ENCODE data around the gene HIGD1B.

HIGD1B gene

DNA sequence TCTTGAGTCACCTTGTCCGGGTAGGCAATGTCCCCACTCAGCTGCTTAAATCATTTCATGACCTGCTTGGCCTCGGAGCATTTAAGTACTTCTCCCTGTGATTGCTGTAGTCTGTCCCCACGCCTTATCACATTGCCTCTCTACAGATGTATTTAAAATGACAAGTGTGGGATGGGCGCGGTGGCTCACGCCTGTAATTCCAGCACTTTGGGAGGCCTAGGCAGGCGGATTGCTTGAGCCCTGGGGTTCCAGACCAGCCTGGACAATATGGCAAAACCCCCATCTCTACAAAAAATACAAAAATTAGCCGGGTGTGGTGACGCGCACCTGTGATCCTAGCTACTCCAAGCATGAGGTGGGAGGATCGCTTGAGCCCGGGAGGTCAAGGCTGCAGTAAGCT is 16.3 kb upstream of the HIGD1B start:
- no peak for FAIRE-seq
- no peak for DNase-seq (ENCODE audit: extremely low spot score, insufficient read length, low read depth)

DNA sequence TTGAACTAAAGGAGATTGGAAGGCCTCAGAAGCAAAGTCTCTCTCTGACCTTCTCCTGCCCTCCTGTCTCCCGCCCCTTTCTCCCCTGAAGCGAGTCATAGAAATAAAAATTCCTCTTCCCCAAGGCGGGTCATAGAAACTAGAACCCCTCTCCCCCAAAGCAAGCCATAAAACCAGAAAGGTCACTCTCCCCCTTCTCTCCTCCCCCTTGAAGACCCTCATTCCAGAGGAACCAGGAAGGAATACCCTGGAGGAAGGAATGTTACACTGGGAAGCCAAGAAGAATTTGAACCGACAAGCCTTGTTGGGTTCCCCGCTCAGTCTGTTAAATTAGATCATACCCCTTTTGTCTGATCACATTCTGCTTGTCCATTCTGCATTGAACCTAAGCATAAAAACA is 14.9 kb upstream of the HIGD1B start:
- DNase-seq (ENCODE audit: extremely low spot score, insufficient read length, low read depth) (no peak), FAIRE-seq (no peak)

DNA sequence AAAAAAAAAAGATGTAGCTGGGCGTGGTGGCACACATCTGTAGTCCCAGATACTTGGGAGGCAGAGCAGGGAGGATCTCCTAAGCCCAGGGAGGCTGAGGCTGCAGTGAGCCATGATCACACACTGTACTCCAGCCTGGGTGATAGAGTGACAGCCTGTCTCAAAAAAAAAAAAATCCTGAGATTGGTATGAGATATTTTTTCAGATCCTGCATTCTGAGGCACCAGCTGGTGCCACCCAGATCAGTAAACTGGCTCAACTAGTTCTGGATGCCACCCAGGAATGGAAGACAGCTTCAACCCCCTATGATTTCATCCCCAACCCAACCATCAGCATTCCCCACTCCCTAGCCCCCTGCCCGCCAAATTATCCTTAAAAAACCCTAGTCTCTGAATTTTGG is 10.5 kb upstream of the HIGD1B start:
- FAIRE-seq (no peak), DNase-seq (ENCODE audit: extremely low spot score, insufficient read length, low read depth) (no peak)

DNA sequence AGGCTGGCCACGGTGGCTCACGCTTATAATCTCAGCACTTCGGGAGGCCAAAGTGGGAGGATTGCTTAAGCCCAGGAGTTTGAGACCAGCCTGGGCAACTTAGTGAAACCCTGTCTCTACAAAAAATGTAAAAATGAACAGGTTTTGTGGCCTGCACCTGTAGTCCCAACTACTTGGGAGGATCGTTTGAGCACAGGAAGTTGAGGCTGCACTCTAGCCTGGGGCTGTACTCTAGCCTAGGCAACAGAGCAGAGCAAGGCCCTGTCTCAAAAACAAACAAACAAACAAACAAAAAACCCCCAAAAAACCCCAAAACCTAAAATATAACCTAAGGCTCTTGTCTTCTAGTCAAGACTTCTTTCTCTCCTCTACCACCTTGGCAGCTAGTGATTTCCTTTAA is 7.4 kb upstream of the HIGD1B start:
- FAIRE-seq = no peak
- no peak for DNase-seq (ENCODE audit: extremely low spot score, insufficient read length, low read depth)

DNA sequence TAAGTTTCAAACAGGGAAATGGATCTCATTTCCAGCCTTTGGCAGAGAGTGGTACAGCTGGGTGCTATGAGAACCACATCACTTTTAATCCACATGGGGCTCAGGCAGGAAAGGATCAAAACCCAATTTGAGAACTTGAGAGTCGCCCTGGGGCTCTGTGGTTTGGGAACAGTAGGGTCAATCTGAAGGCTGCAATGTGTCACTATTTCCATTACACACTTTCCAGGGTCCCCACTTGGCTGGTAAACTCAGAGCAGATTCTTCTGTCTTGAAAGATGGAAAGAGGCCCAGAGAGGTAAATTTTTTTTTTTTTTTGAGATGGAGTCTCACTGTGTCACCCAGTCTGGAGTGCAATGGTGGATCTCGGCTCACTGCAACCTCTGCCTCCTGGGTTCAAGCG is 6.7 kb upstream of the HIGD1B start:
- DNase-seq (ENCODE audit: extremely low spot score, insufficient read length, low read depth) = no peak
- no peak for FAIRE-seq

DNA sequence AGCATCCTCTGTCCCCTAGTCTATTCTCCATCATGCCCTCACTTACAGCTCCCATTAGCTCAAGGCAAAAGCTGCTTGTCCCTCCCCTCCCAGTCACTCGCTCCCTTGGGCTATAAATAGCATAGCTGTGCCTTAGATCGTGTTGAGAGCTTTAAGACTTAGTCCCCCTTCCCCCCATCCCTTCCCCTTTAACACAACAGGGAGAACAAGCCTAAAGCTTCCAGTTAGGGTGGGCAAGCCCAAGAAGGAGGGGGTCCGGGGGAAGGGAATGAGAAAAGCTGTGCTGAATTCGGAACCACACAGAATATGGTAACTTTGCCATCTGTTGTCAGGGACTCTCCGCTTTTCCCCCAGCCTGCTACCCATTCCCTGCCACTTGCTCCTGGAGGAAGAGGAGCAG is 4.9 kb upstream of the HIGD1B start:
- DNase-seq (ENCODE audit: extremely low spot score, insufficient read length, low read depth) = no peak
- no peak for FAIRE-seq

DNA sequence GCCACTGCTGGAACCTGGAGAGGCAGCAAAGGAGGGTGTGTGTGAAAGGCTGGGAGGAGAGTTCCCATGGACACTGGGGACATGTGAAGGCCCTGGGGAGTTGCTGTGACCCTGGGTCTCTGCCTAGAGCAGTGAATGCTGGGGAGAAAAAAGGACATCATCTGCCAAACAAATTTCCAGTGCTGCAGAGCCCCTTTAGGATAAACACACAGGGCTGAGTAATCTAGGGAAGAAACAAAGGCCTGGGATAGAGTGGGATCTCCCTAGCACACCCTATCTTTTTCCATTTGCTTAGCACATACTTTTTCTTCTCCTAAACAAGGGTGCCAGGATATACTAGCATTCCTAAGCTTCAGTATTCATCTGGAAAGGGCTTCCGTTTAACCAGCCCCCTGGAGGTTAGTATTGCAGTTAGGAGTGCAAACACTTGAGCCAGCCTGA is 3.3 kb upstream of the HIGD1B start:
- FAIRE-seq (no peak), DNase-seq (ENCODE audit: extremely low spot score, insufficient read length, low read depth) (no peak)

DNA sequence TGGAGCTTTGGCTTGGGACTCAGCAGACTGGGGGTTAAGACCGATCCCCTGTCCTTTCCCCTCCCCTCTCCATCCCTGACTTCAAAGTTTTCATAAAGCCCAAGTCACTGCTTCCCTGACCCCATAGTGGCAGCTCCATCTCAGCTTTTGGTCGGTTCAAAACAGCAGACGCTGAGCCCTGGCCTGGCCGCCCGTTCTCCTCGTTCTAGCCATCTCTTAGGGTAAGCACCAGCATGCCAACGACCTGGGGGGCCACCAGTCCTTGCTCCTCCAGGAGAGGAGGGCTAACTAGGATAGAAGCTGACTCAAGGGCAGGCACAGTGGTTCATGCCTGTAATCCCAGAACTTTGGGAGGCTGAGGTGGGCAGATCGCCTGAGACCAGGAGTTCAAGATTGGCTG is 1.5 kb upstream of the HIGD1B start:
- no peak for DNase-seq (ENCODE audit: extremely low spot score, insufficient read length, low read depth)
- FAIRE-seq = no peak

DNA sequence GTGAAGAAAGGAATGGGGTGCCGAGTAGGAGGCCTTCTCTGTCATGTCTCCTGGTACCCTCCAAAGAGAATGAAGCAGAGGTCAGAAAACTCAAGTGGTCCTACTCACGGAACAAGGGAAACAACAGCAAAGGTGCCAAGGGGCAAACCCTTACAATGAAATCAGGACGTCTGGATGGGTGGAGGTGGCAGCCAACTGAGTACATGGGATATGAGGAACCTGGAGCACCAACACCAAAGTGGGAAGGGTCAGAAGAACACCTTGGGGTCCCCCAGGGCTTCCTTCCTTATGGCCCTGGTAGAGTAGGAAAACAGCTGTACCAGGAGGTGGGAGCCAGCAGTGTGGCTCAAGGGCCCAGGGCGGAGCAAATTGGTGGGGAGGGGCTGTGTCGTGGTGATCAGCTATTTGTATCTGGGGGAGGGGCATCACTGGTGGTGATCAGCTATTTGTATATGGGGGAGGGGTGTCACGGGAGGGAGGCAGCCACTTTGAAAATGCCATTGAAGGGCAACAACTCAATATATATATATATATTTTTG is 643 bp downstream of the HIGD1B start:
- FAIRE-seq = no peak

DNA sequence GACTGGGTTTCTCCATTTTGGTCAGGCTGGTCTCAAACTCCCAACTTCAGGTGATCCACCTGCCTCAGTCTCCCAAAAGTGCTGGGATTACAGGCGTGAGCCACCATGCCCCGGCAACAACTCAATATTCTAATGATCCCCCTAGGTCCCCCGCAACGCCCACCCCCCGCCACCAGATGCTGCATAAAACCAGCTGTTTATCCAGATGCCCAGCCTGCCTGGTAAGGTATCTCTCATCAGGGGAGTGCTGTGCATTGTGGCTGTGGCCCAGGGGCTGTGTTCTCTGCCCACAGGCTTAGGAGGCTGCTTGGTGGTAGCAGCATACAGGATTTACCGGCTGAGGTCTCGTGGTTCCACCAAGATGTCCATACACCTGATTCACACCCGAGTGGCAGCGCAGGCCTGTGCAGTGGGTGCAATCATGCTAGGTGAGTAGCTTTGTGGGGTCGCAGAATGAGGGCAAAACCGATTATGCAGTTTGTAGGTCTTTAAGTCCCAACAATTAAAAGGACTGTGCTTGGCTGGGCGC is 1.3 kb downstream of the HIGD1B start:
- DNase-seq (ENCODE audit: extremely low spot score, insufficient read length, low read depth) = no peak
- no peak for FAIRE-seq

More for the DNA sequence above, 643 bp downstream of the HIGD1B start:
- DNase-seq (ENCODE audit: extremely low spot score, insufficient read length, low read depth) = no peak

DNA sequence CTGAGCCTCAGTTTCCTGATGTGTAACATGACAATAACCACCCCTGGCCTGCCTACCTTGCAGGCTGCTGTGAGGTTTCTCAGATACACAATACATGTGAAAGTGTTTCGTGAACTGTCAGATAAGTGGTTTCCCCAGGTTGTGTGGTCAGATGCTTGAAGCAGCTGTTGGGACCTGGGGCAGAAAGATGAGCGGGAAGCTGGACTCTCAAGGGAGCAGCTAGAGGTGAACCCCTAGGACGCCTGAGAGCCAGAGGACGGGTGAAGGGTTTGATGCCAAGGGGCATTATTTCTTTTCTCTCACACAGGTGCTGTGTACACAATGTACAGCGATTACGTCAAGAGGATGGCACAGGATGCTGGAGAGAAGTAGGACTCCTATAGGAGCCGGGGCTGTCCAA is 2.3 kb downstream of the HIGD1B start:
- FAIRE-seq (no peak), DNase-seq (ENCODE audit: extremely low spot score, insufficient read length, low read depth) (no peak)

DNA sequence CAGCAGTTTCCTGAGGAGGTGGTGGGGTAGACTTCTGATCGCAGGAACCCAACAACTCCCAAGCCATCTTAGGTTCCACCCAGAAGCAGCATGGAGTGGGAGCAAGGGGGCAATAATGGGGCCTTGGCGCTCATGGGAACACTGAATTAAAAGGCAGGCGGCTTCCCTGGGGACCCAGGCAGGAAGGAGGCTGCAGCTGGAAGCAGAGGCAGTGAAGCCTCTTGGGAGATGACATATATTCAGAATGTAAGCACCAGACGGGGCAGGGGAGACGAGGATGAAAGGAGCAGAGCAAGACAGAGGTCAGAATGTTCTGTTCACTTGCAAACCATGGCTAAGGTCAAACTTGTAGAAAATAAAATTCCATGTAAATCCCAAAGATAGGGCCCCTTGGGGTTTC is 2.9 kb downstream of the HIGD1B start:
- FAIRE-seq (no peak), DNase-seq (ENCODE audit: extremely low spot score, insufficient read length, low read depth) (no peak)

DNA sequence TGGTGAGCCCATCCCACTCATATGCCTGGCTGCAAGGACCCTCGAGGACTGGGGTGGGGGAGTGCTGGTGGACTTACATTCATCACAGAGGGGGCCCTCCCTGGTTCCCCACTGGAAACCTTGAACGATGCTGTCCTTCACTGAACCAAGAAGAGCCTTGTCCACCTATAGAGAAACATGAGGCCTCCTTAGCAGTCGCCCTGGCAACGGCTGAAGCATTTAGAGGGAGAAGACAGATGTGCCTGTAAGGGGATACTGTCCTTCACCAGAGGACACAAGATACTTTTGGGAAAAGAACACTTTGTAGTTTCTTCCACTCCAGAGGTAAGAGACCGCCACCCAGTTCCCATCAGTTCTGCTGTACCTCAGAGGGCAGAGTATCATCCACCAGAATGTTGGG is 6.5 kb downstream of the HIGD1B start:
- DNase-seq (ENCODE audit: extremely low spot score, insufficient read length, low read depth) (no peak), FAIRE-seq (no peak)

DNA sequence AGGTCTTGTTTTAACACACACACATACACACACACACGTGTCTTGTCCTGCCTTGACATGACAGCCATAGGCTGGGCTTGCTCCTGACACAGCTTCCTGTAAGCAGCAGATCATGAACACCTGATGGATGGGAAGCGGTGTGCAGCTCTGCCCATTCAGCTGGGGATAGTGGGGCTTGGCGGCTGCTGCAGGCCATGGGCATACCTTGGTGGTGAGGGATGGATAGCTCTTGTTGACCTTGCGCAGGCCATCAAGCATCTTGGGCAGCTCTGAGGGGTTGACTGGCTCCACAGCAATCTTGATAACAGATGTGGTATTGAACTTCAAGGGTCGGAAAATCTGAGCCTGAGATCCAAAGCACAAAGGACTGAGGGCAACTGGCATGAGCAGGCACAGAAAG is 12.0 kb downstream of the HIGD1B start:
- DNase-seq (ENCODE audit: extremely low spot score, insufficient read length, low read depth) = no peak
- no peak for FAIRE-seq

DNA sequence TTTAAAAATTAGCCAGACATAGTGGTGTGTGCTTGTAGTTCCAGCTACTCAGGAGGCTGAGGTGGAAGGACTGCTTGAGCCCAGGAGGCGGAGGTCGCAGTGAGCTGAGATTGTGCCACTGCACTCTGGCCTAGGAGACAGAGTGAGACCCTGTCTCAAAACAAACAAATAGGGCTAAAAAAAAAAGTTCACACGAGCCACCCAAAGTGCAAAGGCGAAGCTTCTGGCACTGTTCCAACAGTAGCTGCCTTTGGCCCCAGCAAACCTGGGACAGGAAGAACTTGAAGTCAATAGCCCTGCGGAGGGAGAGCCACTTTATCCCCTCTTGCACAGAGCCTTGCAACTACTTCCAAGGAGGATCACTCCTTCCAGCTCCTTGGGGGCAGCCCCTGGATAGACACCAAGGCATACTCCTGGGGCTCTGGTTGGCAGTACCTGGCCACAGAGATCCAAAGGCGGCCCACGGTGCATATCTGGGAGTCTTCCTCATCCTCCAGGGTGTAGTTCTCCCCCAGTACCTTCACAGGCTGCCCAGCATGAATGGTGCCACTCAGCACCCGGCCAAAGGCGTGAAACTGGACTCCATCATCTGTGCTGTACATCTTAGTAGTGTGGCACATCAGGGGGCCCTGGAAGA is 14.7 kb downstream of the HIGD1B start:
- FAIRE-seq (no peak), DNase-seq (ENCODE audit: extremely low spot score, insufficient read length, low read depth) (no peak)

DNA sequence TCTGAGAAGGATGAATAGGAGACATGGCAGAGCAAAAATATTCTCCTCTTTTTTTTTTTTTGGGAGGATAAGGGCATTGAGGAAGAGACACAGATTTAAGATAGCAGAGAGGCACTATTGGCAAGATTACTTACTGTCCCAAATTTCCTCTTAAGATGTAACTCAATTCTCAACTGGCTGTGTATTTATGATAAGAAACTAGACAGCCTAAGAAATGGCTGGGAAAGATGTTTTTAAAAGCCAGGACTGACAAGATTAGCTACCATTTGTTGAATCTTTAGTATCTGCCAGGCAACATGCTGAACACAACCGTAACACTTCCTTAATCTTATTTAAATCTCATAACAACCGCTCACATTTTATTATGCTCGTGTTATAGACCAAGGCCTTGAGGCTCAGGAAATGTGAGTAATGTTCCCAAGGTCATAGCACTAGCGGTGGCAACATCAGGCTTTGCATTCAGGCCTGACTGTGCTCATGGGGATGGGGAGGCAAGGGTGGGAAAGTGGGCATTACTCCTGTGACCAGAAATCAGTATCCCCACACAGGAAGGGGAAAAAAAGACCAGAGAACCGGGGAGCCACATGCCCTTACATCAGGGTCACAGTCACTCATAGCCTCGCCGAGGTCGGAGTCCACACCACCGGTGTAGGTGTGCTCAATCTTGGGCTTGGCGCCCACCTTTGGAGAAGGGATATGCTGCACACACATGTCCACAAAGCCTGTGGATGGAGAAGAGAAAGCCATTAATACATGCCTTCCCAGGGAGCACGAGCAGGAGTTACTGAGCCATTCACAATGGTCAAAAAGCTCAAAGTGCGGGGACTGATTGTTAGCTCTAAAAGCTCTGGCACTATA is 15.6 kb downstream of the HIGD1B start:
- FAIRE-seq (no peak), DNase-seq (ENCODE audit: extremely low spot score, insufficient read length, low read depth) (no peak)

DNA sequence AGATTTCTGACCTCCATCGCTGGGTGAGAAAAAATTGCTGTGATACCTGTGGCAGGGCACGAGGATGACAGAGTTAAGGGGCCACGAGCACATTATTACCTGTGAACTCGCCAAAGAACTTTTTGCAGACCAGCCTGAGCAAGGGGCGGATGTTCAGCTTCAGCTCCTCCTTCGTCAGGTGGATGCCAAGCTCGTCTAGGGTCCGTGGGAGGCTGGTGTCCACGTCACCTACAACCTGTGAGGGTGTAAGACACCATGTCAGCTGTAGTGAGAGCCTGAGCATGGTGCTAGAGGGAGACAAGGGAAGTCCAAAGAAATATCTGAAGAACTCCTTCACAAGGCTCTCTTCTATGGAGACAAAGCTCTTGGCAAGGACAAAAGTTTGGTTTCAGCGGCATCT is 17.1 kb downstream of the HIGD1B start:
- no peak for DNase-seq (ENCODE audit: extremely low spot score, insufficient read length, low read depth)
- FAIRE-seq = no peak

DNA sequence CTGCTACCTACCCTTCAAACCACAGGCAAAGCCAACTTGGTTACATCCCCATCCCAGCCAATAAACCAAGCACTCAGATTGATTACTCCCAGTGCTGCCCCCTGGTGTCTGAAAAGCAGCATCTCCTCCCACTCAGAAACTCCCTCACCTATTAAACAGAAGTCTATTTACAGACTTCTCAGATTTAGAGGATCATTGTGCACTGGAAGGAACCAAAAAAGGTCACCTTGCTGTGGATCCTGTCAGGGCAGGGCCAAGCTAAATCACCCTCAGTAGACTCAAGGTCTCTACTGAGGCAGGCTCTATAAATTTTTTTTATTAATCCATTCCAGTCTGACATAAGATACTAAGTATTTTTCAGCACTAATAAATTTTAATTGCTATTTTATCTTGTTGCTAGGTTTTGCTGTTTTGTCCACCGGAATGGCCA is 17.6 kb downstream of the HIGD1B start:
- FAIRE-seq = peak; percentile 85
- peak; percentile 52 for DNase-seq (ENCODE audit: extremely low spot score, insufficient read length, low read depth)

DNA sequence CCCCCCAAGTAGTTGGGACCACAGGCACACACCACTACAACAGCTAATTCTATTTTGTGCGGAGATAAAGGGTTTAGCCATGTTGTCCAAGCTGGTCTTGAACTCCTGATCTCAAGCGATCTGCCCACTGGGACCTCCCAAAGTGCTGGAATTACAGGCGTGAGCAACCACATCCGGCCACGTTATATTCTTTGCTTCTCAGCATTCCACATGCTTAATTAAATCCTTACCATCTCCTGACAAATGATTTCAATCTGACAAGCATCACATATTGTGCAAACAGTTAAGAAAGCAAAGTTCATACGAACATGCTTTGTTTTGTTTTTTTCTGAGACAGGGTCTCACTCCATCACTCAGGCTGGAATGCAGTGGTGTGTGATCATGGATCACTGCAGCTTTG is 18.2 kb downstream of the HIGD1B start:
- DNase-seq (ENCODE audit: extremely low spot score, insufficient read length, low read depth) = no peak
- no peak for FAIRE-seq

DNA sequence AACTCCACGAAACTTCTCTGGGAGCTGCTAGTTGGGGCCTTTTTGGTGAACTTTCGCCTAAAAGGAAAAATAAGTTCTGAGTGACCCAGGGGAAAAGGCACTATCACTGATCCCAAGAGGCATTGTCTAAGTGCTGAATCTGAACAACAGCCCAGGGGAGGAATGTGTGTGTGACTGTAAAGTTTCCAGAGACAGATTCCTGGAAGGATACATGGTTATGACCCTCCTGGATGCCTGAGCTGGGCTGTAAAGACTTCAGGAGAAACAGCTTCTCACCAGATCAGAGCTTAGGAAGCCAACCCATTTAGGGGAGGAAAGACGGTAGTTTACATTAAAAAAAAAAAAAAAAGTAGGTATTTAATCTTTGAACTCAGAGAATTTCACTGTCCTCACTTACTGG is 20.2 kb downstream of the HIGD1B start:
- FAIRE-seq (no peak), DNase-seq (ENCODE audit: extremely low spot score, insufficient read length, low read depth) (no peak)

DNA sequence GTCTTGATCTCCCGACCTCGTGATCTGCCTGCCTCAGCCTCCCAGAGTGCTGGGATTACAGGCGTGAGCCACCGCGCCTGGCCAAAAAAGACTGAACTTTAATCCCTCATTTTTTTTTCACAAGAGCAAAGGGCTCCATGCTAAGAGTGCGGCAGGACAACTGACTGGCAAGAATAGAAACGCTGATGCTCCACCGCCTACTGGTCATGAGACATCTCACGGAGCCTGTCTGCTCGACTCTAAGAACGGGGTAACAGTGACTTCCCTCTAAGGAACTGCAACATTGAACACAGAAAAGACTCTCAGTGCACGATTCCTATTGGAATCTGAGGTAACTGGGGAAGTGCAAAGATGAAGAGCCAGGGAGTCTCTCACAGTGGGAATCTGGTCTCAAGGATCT is 23.9 kb downstream of the HIGD1B start:
- FAIRE-seq = no peak

More for the DNA sequence above, 23.9 kb downstream of the HIGD1B start:
- DNase-seq (ENCODE audit: extremely low spot score, insufficient read length, low read depth) = no peak

All from GM18507 (cell line).